GM12875 (cell line): ENCODE measurements around the gene WDR1.

Source experiments
- H3K4me3 ChIP-seq: one replicate; pipeline ENCODE4 v1.5.1; 2011; ENCODE audit warnings: low read depth, low read length, control low read depth
- TF ChIP-seq, protein P1 (sequence below): IDR thresholded peaks from 2 replicates; pipeline ENCODE4 v1.5.1; 2011; ENCODE audit warnings: low read depth, mild to moderate bottlenecking, control low read depth, inconsistent platforms, low read length, moderate library complexity, borderline replicate concordance; ENCODE audit not compliant: insufficient read depth

The WDR1 gene

GRCh38 chr4:10096978-10097335 lies 19.6 kb downstream of the WDR1 start:
- TF ChIP-seq, protein P1, sequence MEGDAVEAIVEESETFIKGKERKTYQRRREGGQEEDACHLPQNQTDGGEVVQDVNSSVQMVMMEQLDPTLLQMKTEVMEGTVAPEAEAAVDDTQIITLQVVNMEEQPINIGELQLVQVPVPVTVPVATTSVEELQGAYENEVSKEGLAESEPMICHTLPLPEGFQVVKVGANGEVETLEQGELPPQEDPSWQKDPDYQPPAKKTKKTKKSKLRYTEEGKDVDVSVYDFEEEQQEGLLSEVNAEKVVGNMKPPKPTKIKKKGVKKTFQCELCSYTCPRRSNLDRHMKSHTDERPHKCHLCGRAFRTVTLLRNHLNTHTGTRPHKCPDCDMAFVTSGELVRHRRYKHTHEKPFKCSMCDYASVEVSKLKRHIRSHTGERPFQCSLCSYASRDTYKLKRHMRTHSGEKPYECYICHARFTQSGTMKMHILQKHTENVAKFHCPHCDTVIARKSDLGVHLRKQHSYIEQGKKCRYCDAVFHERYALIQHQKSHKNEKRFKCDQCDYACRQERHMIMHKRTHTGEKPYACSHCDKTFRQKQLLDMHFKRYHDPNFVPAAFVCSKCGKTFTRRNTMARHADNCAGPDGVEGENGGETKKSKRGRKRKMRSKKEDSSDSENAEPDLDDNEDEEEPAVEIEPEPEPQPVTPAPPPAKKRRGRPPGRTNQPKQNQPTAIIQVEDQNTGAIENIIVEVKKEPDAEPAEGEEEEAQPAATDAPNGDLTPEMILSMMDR: no peak
- H3K4me3 ChIP-seq: no peak overlapping the region

DNA sequence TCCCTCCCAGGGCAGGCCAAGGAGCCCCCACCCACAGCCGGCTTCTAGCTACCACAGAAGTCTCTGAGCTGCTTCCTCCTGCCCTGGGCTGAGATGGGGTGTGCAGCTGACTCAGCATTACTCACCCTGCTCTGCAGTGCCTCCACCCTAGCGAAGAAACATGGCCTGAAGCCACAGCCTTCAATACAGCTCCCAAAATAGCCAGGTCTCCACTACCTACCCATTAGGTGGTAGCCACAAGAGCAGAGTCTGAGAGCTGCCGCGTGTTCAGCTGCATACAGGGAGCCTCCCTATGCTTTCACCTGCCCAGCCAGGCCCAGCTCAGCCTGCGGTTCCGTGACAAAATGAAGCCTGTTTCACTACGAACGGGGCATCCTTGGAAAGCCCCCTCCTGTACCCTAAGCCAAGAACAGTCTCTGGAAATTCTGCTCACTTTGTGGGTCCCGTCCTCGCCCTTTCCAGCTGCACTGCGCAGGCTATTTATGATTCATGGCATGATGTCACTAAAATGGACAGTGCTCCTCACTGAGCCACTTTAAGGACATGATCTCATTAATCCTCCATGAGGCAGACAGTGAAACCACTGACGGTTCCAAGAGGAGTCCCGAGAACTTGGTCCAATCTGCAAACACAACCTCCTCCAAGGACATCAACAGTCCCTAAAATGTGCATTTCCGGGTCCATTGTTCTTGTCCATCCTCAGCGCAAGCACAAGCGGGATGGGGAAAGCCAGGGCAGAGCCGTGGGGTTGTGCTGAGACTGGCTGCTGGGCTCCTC lies 20.2 kb downstream of the WDR1 start:
- no peak overlapping the region for H3K4me3 ChIP-seq

GRCh38 chr4:10095296-10095991 lies 21.2 kb downstream of the WDR1 start:
- TF ChIP-seq, protein P1: no peak

More for the DNA sequence above, 20.2 kb downstream of the WDR1 start:
- TF ChIP-seq, protein P1: no peak

DNA sequence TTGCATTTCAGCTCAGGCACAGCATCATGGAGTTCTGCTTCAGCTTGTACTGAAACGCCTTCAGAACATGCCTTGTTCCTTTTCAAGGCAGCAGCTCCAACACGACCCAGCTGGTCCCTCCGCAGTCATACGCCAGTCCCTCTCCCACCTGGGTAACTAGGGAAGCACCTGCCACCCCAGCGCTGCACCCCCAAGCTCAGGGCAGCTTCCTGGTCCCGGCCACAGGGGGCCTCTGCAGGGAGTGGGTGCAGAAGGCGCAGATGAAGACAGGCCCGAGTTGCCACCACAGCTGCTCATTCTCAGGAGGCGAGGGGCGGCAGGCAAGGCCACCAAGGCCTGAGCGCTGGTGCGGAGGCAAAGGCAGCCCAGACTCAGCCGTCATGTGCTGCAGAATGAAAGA lies 21.8 kb downstream of the WDR1 start:
- TF ChIP-seq, protein P1: no peak
- no peak overlapping the region for H3K4me3 ChIP-seq

More at GRCh38 chr4:10095296-10095991, 21.2 kb downstream of the WDR1 start:
- no peak overlapping the region for H3K4me3 ChIP-seq

GRCh38 chr4:10093801-10094552 lies 22.6 kb downstream of the WDR1 start:
- no peak overlapping the region for H3K4me3 ChIP-seq
- TF ChIP-seq, protein P1: no peak

- TF ChIP-seq, protein P1: no peak
- no peak overlapping the region for H3K4me3 ChIP-seq
Measured at GRCh38 chr4:10093271-10093621, 23.4 kb downstream of the WDR1 start.
